Motor neuron (in vitro differentiated cells): Measurements from ENCODE around the gene DCTD. TPM values are rescaled to one million over a fixed set of nuclear protein-coding genes. Genes with fewer than 3 reads are reported as not detected.

Experiments
- ATAC-seq, 8 experiments: fragments of 200-7000 bp; cut with Tn5 transposase; replicated peaks in 6 of 8; 2 replicates each; pipeline ENCODE4 v1.8.0; 2021; ENCODE audit warnings: mild to moderate bottlenecking in 8 of 8, moderate library complexity in 8 of 8
- H3K27ac ChIP-seq, 2 donors: fragments of 250-450 bp; sonication (Bioruptor Pico); 2 replicates each; pipeline ENCODE4 v1.9.0; 2021; ENCODE audit warnings: antibody characterized with exemption in 2 of 2, mild to moderate bottlenecking in 2 of 2, moderate library complexity in 1 of 2
- H3K4me1 ChIP-seq, 2 donors: fragments of 250-450 bp; sonication (Bioruptor Pico); replicated peaks in 1 of 2; 2 replicates each; pipeline ENCODE4 v1.6.1; 2021; ENCODE audit warnings: antibody characterized with exemption in 2 of 2, mild to moderate bottlenecking in 2 of 2, moderate library complexity in 1 of 2
- H3K4me3 ChIP-seq, 5 donors: fragments of 250-450 bp; sonication (Bioruptor Pico); 2 replicates each; pipeline ENCODE4 v1.9.0; 2021; ENCODE audit warnings: antibody characterized with exemption in 5 of 5, mild to moderate bottlenecking in 5 of 5, moderate library complexity in 4 of 5
- WGBS, 10 experiments: fragments of 450-650 bp; shearing (Covaris generic); methylation state at CpG; one replicate each; pipeline ENCODE4 v1.0.0; 2022; 5-methylcytosine and 5-hydroxymethylcytosine counted together
- in situ Hi-C, 9 experiments: fragments of 400-800 bp; cut with MboI; loops; one replicate each; pipeline ENCODE4 v1.15.0; 2021; ENCODE audit warnings: low sequenced_read_pairs in 9 of 9, low pct_unique_long_range_greater_than_20kb in 2 of 9; ENCODE audit not compliant: unreplicated experiment in 9 of 9
- total RNA-seq, 8 experiments: library from RNA; unstranded; fragments of 300-600 nt; gene quantifications; 2 replicates each; pipeline versions ENCODE4 v1.2.3 to v1.2.4, GENCODE V29; 2022

The DCTD gene
- total RNA-seq, 8 experiments from 2014 or later, result 26.8 to 99.4 (median 55.5) TPM

GRCh38 chr4:182898479-182898799 lies 18.7 kb downstream of the DCTD start:
- no peak overlapping the region for H3K27ac ChIP-seq
- ATAC-seq, result peak in 1 of 8 experiments; percentile 39
- WGBS, 10 experiments, result 56 to 100% (median 74%) methylated on average over 1 to 5 of the region's 5 CpGs
- H3K4me3 ChIP-seq, result no peak overlapping the region
- in situ Hi-C loops, result no loop called here
- H3K4me1 ChIP-seq, result peaks cover 2 to 38% of the 10 kb centered on the region in 2 donors

GRCh38 chr4:182897601-182898478 lies 19.3 kb downstream of the DCTD start:
- H3K4me1 ChIP-seq, result peaks cover 2 to 44% of the 10 kb centered on the region in 2 donors
- no peak overlapping the region for H3K27ac ChIP-seq
- ATAC-seq, result peak in 2 of 8 experiments; percentile 36 to 41
- no peak overlapping the region for H3K4me3 ChIP-seq
- in situ Hi-C loops, result no loop called here
- 79 to 100% (median 89%) methylated on average over 1 to 7 of the region's 20 CpGs; no CpG with 5 or more reads in 2 of the 10 experiments for WGBS, 10 experiments

- ATAC-seq, result peak in 2 of 8 experiments; percentile 17 to 32
- Histone ChIP-seq H3K4me1 (peaks cover 2 to 49% of the 10 kb centered on the region in 2 donors), H3K27ac (no peak overlapping the region), H3K4me3 (no peak overlapping the region)
- in situ Hi-C loops, result no loop called here
- WGBS, 10 experiments, result 50 to 100% (median 90%) methylated on average over 2 to 7 of the region's 8 CpGs; no CpG with 5 or more reads in 3 of the 10 experiments
Observed at GRCh38 chr4:182896421-182896820, 20.8 kb downstream of the DCTD start.

GRCh38 chr4:182895791-182896292 lies 21.3 kb downstream of the DCTD start:
- WGBS, 10 experiments, result 67 to 97% (median 82%) methylated on average over 2 to 9 of the region's 12 CpGs; no CpG with 5 or more reads in 2 of the 10 experiments

GRCh38 chr4:182894681-182895275 lies 22.4 kb downstream of the DCTD start:
- H3K4me1 ChIP-seq, result peaks cover 2 to 56% of the 10 kb centered on the region in 2 donors
- no peak for ATAC-seq
- 87 to 100% (median 98%) methylated on average over 2 to 13 of the region's 18 CpGs; no CpG with 5 or more reads in 5 of the 10 experiments for WGBS, 10 experiments
- no peak overlapping the region for H3K27ac ChIP-seq
- H3K4me3 ChIP-seq, result no peak overlapping the region
- in situ Hi-C loops, result no loop called here

More at GRCh38 chr4:182895791-182896292, 21.3 kb downstream of the DCTD start:
- H3K27ac ChIP-seq, result no peak overlapping the region
- no peak for ATAC-seq
- in situ Hi-C loops, result no loop called here
- peaks cover 2 to 47% of the 10 kb centered on the region in 2 donors for H3K4me1 ChIP-seq
- H3K4me3 ChIP-seq, result no peak overlapping the region

- Histone ChIP-seq H3K4me3 (no peak overlapping the region), H3K27ac (peak overlapping the region in 1 of 2 donors; percentile 47), H3K4me1 (peaks cover 8 to 62% of the 10 kb centered on the region in 2 donors)
- 83 to 93% (median 92%) methylated on average over 1 to 15 of the region's 19 CpGs; no CpG with 5 or more reads in 5 of the 10 experiments for WGBS, 10 experiments
- ATAC-seq, result peak in 4 of 8 experiments; percentile 48 to 77 (median 66)
- in situ Hi-C loops, result no loop called here
Observed at GRCh38 chr4:182893474-182894080, 23.6 kb downstream of the DCTD start.

GRCh38 chr4:182893047-182893446 lies 24.1 kb downstream of the DCTD start:
- Histone ChIP-seq H3K4me1 (peaks cover 8 to 59% of the 10 kb centered on the region in 2 donors), H3K4me3 (no peak overlapping the region), H3K27ac (peak overlapping the region in 1 of 2 donors; percentile 47)
- in situ Hi-C loops, result no loop called here
- WGBS, 10 experiments, result 83 to 100% (median 92%) methylated on average over 1 to 4 of the region's 6 CpGs; no CpG with 5 or more reads in 2 of the 10 experiments
- ATAC-seq, result peak in 5 of 8 experiments; percentile 34 to 82 (median 81)

- in situ Hi-C loops, result no loop called here
- no peak for ATAC-seq
- Histone ChIP-seq H3K27ac (no peak overlapping the region), H3K4me3 (no peak overlapping the region), H3K4me1 (peaks cover 8 to 38% of the 10 kb centered on the region in 2 donors)
- WGBS, 10 experiments, result 77 to 100% (median 83%) methylated on average over 1 to 9 of the region's 10 CpGs; no CpG with 5 or more reads in 1 of the 10 experiments
Observed at GRCh38 chr4:182890202-182890601, 27.0 kb downstream of the DCTD start.

- in situ Hi-C loops, result no loop called here
- no peak for ATAC-seq
- H3K27ac ChIP-seq, result no peak overlapping the region
- H3K4me1 ChIP-seq, result peaks cover 8 to 38% of the 10 kb centered on the region in 2 donors
- 0 to 83% (median 63%) methylated on average over 1 to 4 of the region's 4 CpGs; no CpG with 5 or more reads in 3 of the 10 experiments for WGBS, 10 experiments
- H3K4me3 ChIP-seq, result no peak overlapping the region
Observed at GRCh38 chr4:182888891-182889290, 28.3 kb downstream of the DCTD start.

- H3K4me3 ChIP-seq, result no peak overlapping the region
- no peak for ATAC-seq
- 80 to 100% (median 100%) methylated on average over 1 to 6 of the region's 9 CpGs; no CpG with 5 or more reads in 1 of the 10 experiments for whole genome bisulfite sequencing, 10 experiments
- in situ Hi-C loops, result no loop called here
- peaks cover 13 to 32% of the 10 kb centered on the region in 2 donors for H3K4me1 ChIP-seq
- no peak overlapping the region for H3K27ac ChIP-seq
Observed at GRCh38 chr4:182886768-182887167, 30.4 kb downstream of the DCTD start.

GRCh38 chr4:182886205-182886604 lies 31.0 kb downstream of the DCTD start:
- WGBS, 10 experiments, result 60 to 100% (median 88%) methylated on average over 1 to 6 of the region's 6 CpGs; no CpG with 5 or more reads in 1 of the 10 experiments
- H3K4me3 ChIP-seq, result no peak overlapping the region
- H3K27ac ChIP-seq, result no peak overlapping the region
- ATAC-seq, result no peak
- in situ Hi-C loops, result no loop called here
- peaks cover 16 to 37% of the 10 kb centered on the region in 2 donors for H3K4me1 ChIP-seq

GRCh38 chr4:182885738-182886077 lies 31.5 kb downstream of the DCTD start:
- H3K4me1 ChIP-seq, result peaks cover 21 to 41% of the 10 kb centered on the region in 2 donors
- no peak overlapping the region for H3K27ac ChIP-seq
- H3K4me3 ChIP-seq, result no peak overlapping the region
- WGBS, 10 experiments, result 0 to 88% (median 72%) methylated on average over 1 to 3 of the region's 3 CpGs; no CpG with 5 or more reads in 2 of the 10 experiments
- peak in 2 of 8 experiments; percentile 45 to 46 for ATAC-seq
- in situ Hi-C loops, result no loop called here
